ENCODE results near the gene PRELID2.

The PRELID2 gene

GRCh38 chr5:145711417-145711816 lies 123.7 kb downstream of the PRELID2 start:
- Histone ChIP-seq H3K36me3 (ENCODE audit: insufficient read depth, low read length) (no peaks in the 10 kb centered on the region), H3K79me2 (ENCODE audit: control insufficient read depth, insufficient read depth, low read length, unreplicated experiment) (no peaks in the 10 kb centered on the region), H2AFZ (ENCODE audit: low read length, unreplicated experiment) (no peak overlapping the region), H3K4me3 (ENCODE audit: low read depth, low read length) (no peak overlapping the region), H3K27me3 (ENCODE audit: insufficient read depth, low read length) (no peaks in the 10 kb centered on the region), H3K27ac (ENCODE audit: low read depth, low read length) (no peak overlapping the region), H3K4me1 (ENCODE audit: control insufficient read depth, insufficient read depth, low read length, unreplicated experiment) (no peaks in the 10 kb centered on the region)

All from ACC112 (cell line).